Activated T-cell treated with anti-CD3 and anti-CD28 coated beads for 48 hours (primary cell): ENCODE results near the gene ALK.

Experiments used
- DNase-seq: peaks from one replicate; pipeline ENCODE4 v3.0.0-alpha.2; 2020; ENCODE audit warnings: low read depth

Gene ALK

DNA sequence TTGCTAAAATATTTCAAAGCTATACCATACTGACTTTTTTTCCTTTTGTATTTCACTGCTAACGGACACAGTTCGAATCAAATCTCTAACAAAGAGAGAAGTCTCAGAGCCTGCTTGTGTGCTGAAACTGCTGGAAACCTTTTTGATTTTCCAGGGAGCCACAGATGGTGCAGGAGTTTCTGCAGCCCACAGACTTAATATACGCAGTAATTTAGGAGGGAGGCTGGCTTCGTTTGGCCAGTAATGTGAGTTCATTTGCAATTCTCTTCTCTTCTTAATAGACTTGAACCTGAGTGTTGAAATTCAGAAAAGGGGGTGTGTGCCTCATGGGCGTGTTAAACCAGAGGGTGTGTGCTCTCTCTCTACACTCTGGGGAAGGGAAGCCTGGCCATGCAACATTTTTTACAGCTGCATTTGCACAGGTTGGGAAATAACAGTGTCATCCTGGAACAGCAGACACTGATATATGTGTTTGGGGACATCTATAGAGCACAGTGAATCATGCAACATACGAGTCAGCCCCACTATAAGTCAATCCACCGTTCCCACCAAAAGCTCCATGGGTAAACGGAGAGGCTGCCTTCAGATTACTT lies 473.2 kb downstream of the ALK start:
- no peak for DNase-seq

DNA sequence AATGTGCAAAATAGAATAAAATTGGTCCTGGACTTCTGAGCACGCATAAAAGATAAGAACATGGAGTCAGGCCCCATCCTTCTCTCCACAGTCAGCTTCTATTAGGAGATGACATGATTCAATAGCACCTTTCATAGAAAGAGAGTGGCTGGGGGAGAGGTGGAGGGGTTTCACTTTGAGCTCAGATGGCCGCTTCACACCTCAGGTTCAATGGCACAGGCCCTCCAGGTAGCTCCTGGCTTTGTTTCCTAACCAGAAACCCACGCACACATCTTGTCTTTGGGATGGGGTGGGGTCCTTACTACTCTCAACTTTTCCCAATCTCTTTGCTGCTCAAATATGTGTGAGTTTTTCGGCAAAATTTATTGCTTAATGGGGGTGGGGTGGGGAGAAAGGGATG lies 473.9 kb downstream of the ALK start:
- DNase-seq, result no peak

GRCh38 chr2:29446847-29447246 lies 474.5 kb downstream of the ALK start:
- no peak for DNase-seq

DNA sequence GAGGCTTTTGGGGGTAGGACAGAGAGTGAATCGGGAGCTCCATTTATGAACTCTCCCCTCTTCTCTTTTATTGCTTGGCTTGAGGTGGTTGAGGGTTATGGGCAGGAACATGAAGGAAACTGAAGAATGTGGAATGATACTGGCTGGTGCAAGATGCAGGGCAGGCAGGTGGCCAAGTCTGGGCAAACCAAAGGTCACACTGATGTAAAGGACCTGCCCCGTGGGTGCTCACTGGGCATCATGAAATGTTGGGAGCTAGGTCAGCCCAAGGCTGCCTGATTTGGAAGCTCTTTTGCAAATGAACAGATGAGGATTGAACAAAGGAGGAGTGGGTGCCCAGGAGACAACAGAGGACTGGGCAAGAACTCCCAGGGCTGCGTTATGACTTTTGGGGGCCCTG lies 477.2 kb downstream of the ALK start:
- DNase-seq, result no peak

GRCh38 chr2:29443627-29444026 lies 477.8 kb downstream of the ALK start:
- DNase-seq, result no peak

DNA sequence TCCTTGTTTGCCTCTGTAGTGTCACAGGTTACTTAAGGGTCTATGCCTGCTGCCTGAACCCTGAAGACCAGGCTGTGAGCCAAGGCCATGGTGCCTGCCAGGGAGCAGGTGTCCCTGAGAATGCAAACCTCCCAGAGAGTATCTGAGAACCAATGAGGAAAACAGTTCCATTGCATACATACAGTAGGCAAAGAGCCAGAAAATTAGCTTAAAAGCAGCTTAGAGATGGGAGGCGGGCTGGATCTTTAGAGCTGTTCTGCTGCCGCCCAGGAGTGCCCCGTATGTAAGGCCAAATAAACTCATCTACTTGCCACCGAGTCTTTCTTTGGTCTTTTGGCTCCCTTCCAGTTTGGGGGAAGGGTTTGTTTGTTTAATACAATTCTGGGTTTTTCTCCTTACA lies 478.2 kb downstream of the ALK start:
- no peak for DNase-seq

DNA sequence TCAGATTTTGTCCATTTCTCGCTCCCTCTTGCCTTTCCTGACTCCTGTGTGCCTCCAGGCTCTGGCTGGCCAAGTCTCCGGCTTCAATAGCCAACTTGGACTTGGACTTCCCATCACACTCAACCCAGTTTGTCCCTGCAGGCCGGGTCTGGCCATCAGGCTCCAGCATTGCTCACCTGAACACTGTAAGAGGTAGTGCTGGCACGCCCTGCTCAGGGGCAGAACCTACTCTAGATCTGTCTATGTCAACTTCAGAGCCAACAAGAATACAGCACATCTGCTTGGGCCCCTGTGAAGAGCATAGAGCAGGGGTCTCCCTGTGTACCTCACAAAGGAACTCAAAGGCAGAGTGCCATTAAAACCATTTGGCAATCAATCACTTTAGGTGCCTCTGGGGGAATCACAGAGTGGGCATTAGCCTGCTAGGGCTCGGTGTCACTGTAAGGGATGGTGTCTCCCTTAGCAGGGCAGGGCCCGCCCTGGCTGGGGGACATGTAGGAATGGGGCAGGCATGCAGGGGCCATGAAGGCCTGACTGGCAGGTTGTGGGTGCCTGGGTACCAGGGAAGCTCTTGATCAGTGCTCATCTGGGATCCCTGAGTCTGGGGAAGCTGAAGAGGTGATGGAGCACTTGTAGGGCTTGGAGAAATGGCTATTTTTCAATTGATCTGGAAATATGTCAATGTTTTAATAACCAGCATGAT lies 480.3 kb downstream of the ALK start:
- DNase-seq, result no peak

DNA sequence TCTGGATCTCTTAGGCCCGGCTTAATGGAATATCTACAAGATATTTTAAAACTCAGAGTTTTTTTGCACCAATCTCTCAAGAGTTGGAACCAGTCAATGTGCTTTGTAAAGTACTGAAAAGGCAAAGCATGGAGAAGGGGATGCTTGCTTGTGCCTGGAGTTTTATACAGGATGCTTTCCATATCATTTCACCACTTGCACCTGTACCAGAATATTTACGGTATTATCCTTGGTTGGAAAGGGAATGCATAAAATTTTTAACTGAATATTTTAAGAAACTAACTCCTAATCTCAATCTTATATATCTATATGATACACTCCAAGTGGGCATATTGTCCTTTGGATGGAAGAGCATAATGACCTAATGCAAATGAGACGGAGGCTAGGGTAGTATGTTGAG lies 487.5 kb downstream of the ALK start:
- no peak for DNase-seq

GRCh38 chr2:29433128-29433527 lies 488.3 kb downstream of the ALK start:
- DNase-seq, result no peak

- no peak for DNase-seq
These were observed 489.9 kb downstream of the ALK start for GRCh38 chr2:29431485-29431884.

DNA sequence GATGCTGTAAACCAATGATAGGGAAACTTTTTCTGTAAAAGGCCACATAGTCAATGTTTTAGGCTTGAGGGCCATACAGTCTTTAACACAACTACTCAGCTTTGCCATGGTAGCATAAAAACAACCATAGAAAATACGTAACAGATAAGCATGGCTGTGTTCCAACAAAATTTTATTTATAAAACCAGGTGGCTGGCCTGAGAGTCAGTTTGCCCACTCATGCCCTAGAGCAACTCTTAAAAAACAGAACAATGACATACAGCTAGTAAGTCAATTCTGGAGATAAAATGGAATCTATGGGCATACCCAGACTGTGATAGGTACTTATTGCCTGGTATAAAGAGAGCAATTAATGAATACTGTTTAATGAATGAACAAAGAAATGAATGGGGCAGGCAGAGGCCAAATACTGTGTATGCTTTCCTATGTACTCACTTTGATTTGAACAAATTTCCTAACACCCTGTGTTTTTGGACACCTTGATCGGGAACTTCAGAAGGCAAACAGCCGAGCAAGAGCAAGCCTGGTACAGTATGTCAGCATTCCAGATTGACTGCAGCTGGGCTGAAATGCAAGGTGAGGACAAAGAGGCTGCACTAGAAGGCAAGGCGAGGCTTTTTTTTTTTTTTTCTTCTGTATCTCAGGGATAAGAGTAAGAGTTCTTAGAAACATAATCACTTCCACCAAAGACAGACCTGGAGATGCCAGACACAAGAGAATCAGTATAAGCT lies 490.8 kb downstream of the ALK start:
- DNase-seq, result no peak

DNA sequence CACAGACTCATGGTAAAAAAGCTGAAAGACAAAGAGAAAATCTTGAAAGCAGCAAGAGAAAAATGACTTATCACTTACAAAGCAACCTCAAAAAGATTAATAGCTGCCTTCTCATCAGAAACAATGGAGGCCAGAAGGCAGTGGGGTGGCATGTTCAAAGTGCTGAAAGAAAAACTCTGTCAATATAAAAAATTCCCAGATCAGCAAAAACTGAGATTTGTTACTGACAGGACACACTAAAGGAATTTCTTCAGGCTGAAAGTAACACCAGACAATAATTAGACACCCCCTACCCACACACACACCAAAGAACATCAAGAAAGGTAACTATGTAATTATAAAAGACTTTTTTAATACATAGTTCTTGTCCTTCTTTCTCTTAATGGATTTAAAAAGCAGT lies 495.0 kb downstream of the ALK start:
- no peak for DNase-seq

- no peak for DNase-seq
These were observed 495.5 kb downstream of the ALK start for GRCh38 chr2:29425866-29426265.

DNA sequence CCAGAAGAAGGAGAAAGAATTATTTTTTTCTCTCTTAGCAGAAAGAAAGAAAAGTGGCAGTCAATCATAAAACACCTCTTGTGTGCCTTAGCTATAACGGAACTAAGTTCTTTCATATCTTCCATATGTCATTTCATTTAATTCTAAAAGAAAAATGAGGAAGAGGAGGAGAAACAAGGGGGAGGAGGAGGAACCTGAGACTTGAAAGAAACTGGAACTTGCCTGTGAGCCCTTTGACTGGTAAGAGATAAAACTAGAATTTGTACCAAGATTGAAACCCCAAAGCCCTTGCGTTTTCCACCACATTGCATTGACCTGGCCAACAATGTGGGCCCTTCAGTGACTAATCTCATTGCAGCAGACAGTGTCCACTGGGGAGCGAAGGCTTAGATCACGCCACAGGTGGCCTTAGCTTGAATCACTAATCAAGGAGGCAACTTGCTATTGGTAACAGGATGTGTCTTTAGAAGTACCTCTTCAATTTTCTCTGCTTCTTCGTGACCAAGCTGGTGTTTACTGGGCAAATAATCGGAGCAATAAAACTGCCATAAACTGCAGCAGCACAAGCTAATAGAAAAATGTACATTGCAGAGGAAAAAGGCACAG lies 498.2 kb downstream of the ALK start:
- no peak for DNase-seq

DNA sequence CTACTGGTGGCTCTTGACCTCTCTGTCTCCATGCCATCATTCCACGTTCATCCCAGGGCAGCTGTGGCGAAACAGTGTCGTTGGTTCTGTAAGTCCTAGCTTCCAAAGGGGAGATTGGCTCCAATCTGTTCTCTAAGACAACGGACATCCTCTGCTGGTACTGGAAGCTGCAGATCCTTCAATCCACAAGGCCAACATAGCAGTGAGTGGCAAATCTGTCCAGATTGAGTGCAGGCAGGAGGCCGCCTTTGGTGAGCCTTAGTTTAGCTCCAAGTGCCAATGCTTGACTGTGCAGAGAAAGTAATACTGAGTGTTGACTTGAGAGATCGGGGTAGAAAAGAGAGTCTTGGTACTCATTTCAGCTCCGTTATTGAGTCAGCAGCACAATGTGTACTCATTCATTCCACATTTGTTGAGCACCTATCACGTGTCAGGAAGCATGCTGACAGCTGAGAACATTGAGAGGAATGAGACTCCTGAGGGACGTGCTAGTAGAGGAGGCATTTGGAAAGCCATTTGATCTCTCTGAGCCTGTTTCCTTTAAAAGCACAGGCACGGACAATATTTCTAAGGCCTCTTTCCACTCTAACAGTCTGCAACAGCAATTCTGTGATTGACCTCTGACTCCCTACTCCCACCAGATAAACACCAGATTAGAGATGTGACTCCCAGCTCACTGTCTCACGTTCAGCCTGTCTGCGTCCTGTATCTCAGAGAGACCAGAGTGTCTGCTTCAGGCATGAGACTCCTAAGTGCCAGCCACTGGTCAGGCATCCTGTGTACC lies 500.2 kb downstream of the ALK start:
- DNase-seq, result no peak

- no peak for DNase-seq
These were observed 500.9 kb downstream of the ALK start for GRCh38 chr2:29420464-29420863.

GRCh38 chr2:29417630-29418029 lies 503.8 kb downstream of the ALK start:
- DNase-seq, result no peak

GRCh38 chr2:29412197-29412925 lies 509.0 kb downstream of the ALK start:
- no peak for DNase-seq

- no peak for DNase-seq
These were observed 515.7 kb downstream of the ALK start for GRCh38 chr2:29405707-29406106.

DNA sequence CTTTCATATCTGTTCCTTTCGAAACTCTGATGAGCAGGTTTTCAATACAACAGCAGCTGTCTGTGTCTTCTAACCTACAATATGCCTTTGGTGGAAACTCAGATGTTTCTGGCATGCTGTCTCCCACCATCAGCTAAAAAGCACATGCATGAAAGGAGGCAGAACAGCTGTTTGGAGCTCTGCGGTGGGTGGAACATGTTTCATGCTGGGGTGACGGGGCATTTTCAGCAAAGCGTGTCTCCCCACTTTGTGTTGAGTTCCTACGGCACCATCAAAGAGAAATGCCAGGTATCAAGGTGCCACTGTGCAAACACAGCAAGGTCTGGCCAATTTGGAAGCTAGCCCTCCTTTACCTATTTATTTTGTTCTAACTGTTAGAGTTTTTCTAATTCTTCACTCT lies 516.1 kb downstream of the ALK start:
- no peak for DNase-seq

GRCh38 chr2:29401994-29402393 lies 519.4 kb downstream of the ALK start:
- DNase-seq, result no peak
